Memory B cell (primary cell): ENCODE measurements around the gene OS9.
"Not testable (repeated sequence)": the region's sequence is repeated elsewhere in the genome, so short reads cannot be mapped to it uniquely, and the experiment has no call there.

Source experiments
- ATAC-seq: fragments of 150-1000 bp; cut with Tn5 transposase; 2 replicates; pipeline ENCODE4 v1.10.0; 2021; ENCODE audit warnings: low read depth, mild to moderate bottlenecking, moderate library complexity
- DNase-seq, 2 donors: peaks; one replicate each; pipeline ENCODE4 v3.0.0; 2022; ENCODE audit warnings: low spot score in 2 of 2
- H3K27ac Mint-ChIP-seq: one replicate; pipeline ENCODE4 v1.8.0; 2022; ENCODE audit warnings: mild to moderate bottlenecking, moderate library complexity, mixed read lengths
- H3K27me3 Mint-ChIP-seq: one replicate; pipeline ENCODE4 v1.8.0; 2022; ENCODE audit warnings: mixed read lengths
- H3K36me3 Mint-ChIP-seq: one replicate; pipeline ENCODE4 v1.8.0; 2022; ENCODE audit warnings: mild to moderate bottlenecking, mixed read lengths
- H3K4me1 Mint-ChIP-seq: one replicate; pipeline ENCODE4 v1.8.0; 2022; ENCODE audit warnings: mixed read lengths
- H3K4me3 Mint-ChIP-seq: one replicate; pipeline ENCODE4 v1.8.0; 2022; ENCODE audit warnings: mild to moderate bottlenecking, moderate library complexity, mixed read lengths
- H3K9me3 Mint-ChIP-seq: one replicate; pipeline ENCODE4 v1.8.0; 2022; ENCODE audit warnings: mixed read lengths

Gene OS9

GRCh38 chr12:57713209-57713608 lies 19.3 kb downstream of the OS9 start:
- DNase-seq (no peak), ATAC-seq (no peak)
- peaks cover 6% of the 10 kb centered on the region for H3K4me1 Mint-ChIP-seq
- H3K9me3 Mint-ChIP-seq, result peaks cover 2% of the 10 kb centered on the region
- no peaks in the 10 kb centered on the region for H3K27me3 Mint-ChIP-seq
- peaks cover 23% of the 10 kb centered on the region for H3K36me3 Mint-ChIP-seq
- no peak overlapping the region for H3K27ac Mint-ChIP-seq
- H3K4me3 Mint-ChIP-seq, result no peak overlapping the region

DNA sequence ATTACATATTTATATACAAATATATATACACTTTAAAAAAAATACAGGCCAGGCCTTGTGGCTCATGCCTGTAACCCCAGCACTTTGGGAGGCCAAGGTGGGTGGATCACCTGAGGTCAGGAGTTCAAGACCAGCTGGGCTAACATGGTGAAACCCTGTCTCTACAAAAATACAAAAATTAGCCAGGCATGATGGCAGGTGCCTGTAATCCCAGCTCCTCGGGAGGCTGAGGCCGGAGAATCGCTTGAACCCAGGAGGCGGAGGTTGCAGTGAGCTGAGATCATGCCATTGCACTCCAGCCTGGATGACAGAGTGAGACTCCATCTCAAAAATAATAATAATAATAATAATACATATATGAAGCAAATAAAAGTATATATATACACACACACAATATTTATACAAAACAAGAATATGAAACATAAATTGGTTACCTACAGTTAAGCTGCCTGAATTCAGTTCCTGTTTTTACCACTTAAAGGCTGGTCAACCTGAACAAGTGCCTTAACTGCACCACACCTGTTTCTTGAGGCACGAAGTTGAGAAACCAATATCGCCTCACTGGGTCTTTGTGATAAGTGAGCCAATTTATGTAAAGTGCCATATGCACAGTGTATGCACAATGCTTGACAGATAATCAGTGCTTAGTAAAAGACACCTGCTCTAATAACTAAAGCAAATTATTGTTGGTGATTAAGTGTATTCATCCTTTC lies 21.3 kb downstream of the OS9 start:
- H3K27ac Mint-ChIP-seq, result peak overlapping the region; percentile 33
- peaks cover 34% of the 10 kb centered on the region for H3K36me3 Mint-ChIP-seq
- H3K27me3 Mint-ChIP-seq, DNase-seq, H3K4me1 Mint-ChIP-seq, H3K9me3 Mint-ChIP-seq: not testable (repeated sequence)
- H3K4me3 Mint-ChIP-seq, result peak overlapping the region; percentile 21
- ATAC-seq, result peak; percentile 95

DNA sequence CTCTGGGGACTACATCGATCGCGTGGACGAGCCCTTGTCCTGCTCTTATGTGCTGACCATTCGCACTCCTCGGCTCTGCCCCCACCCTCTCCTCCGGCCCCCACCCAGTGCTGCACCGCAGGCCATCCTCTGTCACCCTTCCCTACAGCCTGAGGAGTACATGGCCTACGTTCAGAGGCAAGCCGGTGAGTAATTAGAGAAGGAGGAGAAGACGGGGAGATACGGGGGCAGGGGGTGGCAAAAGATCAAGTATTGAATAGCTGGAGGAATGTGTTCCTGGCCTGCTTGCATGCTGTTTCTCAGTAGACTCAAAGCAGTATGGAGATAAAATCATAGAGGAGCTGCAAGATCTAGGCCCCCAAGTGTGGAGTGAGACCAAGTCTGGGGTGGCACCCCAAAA lies 21.9 kb downstream of the OS9 start:
- H3K9me3 Mint-ChIP-seq, result peaks cover 2% of the 10 kb centered on the region
- ATAC-seq (no peak), DNase-seq (no peak)
- H3K4me3 Mint-ChIP-seq, result peak overlapping the region; percentile 32
- H3K27me3 Mint-ChIP-seq, result no peaks in the 10 kb centered on the region
- peaks cover 6% of the 10 kb centered on the region for H3K4me1 Mint-ChIP-seq
- peak overlapping the region; percentile 33 for H3K27ac Mint-ChIP-seq
- H3K36me3 Mint-ChIP-seq, result peaks cover 35% of the 10 kb centered on the region

DNA sequence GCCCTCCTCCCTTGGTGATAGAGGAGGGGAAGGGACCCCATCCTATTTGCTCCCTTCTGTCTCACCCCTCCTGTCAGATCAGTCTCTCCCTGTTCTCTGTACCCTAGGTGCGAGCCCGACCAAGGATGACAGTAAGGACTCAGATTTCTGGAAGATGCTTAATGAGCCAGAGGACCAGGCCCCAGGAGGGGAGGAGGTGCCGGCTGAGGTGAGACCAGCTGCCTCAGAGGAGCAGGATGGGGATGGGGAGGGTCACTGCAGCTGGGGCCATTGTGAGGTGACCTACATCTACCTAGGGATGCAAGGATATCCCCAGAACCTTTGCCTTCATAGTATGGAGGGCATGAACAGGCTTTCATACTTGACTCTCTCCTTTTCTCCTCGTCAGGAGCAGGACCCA lies 22.4 kb downstream of the OS9 start:
- peaks cover 36% of the 10 kb centered on the region for H3K36me3 Mint-ChIP-seq

DNA sequence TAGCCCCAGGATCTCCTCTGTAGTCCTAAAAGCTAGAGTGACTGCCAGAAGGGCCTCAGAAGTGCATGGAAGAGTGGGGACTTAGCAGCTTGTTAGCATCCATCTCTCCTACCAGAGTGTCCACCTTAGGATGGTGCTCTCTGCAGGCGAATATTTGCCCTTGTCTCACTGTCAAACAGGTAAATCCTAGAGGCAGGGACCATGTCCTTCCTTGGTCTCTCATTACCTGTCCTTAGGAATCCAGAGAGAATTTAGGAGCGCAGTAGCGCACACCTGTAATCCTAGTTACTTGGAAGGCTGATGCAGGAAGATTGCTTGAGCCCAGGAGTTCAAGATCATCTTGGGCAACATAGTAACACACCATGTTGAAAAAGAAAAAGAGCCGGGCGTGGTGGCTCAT lies 23.2 kb downstream of the OS9 start:
- H3K9me3 Mint-ChIP-seq, result no peaks in the 10 kb centered on the region

More for the DNA sequence above, 22.4 kb downstream of the OS9 start:
- peaks cover 6% of the 10 kb centered on the region for H3K4me1 Mint-ChIP-seq
- no peak overlapping the region for H3K27ac Mint-ChIP-seq
- ATAC-seq (no peak), DNase-seq (no peak)
- H3K4me3 Mint-ChIP-seq, result no peak overlapping the region
- H3K9me3 Mint-ChIP-seq, result peaks cover 2% of the 10 kb centered on the region
- no peaks in the 10 kb centered on the region for H3K27me3 Mint-ChIP-seq

GRCh38 chr12:57717846-57718640 lies 24.1 kb downstream of the OS9 start:
- Mint-ChIP-seq H3K27me3 (no peaks in the 10 kb centered on the region), H3K4me1 (peaks cover 6% of the 10 kb centered on the region), H3K27ac (no peak overlapping the region), H3K36me3 (peaks cover 36% of the 10 kb centered on the region), H3K4me3 (no peak overlapping the region), H3K9me3 (no peaks in the 10 kb centered on the region)
- ATAC-seq, result no peak
- DNase-seq, result no peak

More for the DNA sequence above, 23.2 kb downstream of the OS9 start:
- H3K27me3 Mint-ChIP-seq, result no peaks in the 10 kb centered on the region
- peaks cover 36% of the 10 kb centered on the region for H3K36me3 Mint-ChIP-seq
- H3K4me3 Mint-ChIP-seq, result no peak overlapping the region
- peaks cover 6% of the 10 kb centered on the region for H3K4me1 Mint-ChIP-seq
- no peak for DNase-seq
- H3K27ac Mint-ChIP-seq, result no peak overlapping the region
- no peak for ATAC-seq

GRCh38 chr12:57718641-57719528 lies 25.0 kb downstream of the OS9 start:
- Mint-ChIP-seq H3K36me3 (peaks cover 34% of the 10 kb centered on the region), H3K27ac (peak overlapping the region; percentile 54), H3K27me3 (no peaks in the 10 kb centered on the region), H3K4me3 (no peak overlapping the region), H3K4me1 (peaks cover 6% of the 10 kb centered on the region), H3K9me3 (no peaks in the 10 kb centered on the region)
- ATAC-seq (no peak), DNase-seq (no peak)

GRCh38 chr12:57719777-57720605 lies 26.1 kb downstream of the OS9 start:
- H3K27ac Mint-ChIP-seq, result no peak overlapping the region
- no peaks in the 10 kb centered on the region for H3K9me3 Mint-ChIP-seq
- ATAC-seq (no peak), DNase-seq (no peak)
- H3K4me3 Mint-ChIP-seq, result no peak overlapping the region
- peaks cover 12% of the 10 kb centered on the region for H3K4me1 Mint-ChIP-seq
- peaks cover 32% of the 10 kb centered on the region for H3K36me3 Mint-ChIP-seq
- H3K27me3 Mint-ChIP-seq, result no peaks in the 10 kb centered on the region

DNA sequence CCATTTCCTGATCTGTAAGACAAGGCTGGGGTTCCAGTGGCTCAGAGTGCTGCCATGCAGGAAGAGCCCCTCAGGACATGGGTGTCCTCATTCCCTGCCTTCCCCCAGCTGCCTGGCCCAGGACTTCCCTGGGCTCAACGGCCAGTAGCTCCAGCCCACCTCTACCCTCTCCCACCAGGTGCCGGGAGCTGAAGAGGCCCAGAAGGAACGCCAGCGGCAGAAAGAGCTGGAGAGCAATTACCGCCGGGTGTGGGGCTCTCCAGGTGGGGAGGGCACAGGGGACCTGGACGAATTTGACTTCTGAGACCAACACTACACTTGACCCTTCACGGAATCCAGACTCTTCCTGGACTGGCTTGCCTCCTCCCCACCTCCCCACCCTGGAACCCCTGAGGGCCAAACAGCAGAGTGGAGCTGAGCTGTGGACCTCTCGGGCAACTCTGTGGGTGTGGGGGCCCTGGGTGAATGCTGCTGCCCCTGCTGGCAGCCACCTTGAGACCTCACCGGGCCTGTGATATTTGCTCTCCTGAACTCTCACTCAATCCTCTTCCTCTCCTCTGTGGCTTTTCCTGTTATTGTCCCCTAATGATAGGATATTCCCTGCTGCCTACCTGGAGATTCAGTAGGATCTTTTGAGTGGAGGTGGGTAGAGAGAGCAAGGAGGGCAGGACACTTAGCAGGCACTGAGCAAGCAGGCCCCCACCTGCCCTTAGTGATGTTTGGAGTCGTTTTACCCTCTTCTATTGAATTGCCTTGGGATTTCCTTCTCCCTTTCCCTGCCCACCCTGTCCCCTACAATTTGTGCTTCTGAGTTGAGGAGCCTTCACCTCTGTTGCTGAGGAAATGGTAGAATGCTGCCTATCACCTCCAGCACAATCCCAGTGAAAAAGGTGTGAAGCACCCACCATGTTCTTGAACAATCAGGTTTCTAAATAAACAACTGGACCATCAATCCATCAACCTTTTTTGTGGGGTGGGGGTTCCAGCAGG lies 27.0 kb downstream of the OS9 start:
- Mint-ChIP-seq H3K4me1 (peaks cover 10% of the 10 kb centered on the region), H3K9me3 (no peaks in the 10 kb centered on the region), H3K27me3 (no peaks in the 10 kb centered on the region), H3K27ac (no peak overlapping the region), H3K4me3 (no peak overlapping the region), H3K36me3 (peaks cover 28% of the 10 kb centered on the region)
- DNase-seq, result no peak
- no peak for ATAC-seq

DNA sequence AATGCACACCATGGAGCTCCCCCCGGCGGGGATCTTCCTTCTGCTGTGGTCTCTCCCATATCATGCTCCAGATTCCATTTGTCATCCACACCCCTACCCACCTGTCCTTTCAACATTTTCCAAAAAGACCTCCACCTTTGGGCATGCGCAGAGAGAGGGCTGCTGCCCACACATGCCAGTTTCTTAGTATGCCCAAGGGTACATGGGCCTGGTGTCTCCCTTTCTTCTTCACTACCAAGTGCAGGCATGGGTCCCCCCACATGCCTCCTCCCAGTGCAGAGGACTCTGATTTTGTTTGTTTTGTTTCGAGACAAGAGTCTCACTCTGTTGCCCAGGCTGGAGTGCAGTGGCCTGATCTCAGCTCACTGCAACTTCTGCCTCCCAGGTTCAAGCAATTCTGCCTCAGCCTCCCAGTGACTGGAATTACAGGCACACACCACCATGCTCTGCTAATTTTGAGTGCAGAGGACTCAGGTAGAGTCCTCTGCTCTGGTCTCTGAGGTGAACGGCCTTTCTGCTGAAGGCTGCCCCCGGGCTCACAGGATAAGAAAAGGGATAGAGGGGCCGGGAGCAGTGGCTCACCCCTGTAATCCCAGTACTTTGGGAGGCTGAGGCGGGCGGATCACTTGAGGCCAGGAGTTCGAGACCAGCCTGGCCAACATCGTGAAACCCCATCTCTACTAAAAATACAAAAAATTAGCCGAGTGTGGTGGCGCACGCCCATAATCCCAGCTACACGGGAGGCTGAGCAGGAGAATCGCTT lies 28.1 kb downstream of the OS9 start:
- not testable (repeated sequence) for H3K27ac Mint-ChIP-seq, DNase-seq, H3K4me3 Mint-ChIP-seq, H3K27me3 Mint-ChIP-seq, H3K9me3 Mint-ChIP-seq, ATAC-seq
- Mint-ChIP-seq H3K4me1 (peaks cover 13% of the 10 kb centered on the region), H3K36me3 (peaks cover 31% of the 10 kb centered on the region)

GRCh38 chr12:57722716-57723629 lies 29.0 kb downstream of the OS9 start:
- ATAC-seq, result no peak
- Mint-ChIP-seq H3K4me3 (no peak overlapping the region), H3K27me3 (no peaks in the 10 kb centered on the region), H3K36me3 (peaks cover 34% of the 10 kb centered on the region), H3K9me3 (no peaks in the 10 kb centered on the region), H3K27ac (no peak overlapping the region), H3K4me1 (peaks cover 13% of the 10 kb centered on the region)
- no peak for DNase-seq
